GM12878 (cell line): ENCODE measurements around the gene ASAP2. TPM values are rescaled to one million over a fixed set of nuclear protein-coding genes. Genes with fewer than 3 reads are reported as not detected.

Experiments
- ATAC-seq: fragments of 200-7000 bp; cut with Tn5 transposase; 3 replicates; pipeline ENCODE4 v1.9.1; 2020; ENCODE audit warnings: mild to moderate bottlenecking, moderate library complexity
- BruUV-seq: library from RNA; stranded (reverse); fragments of 400-500 nt; replicated peaks from 2 replicates; lab custom pipeline; 2021; lab: Mats Ljungman, UMichigan
- CTCF ChIA-PET: fragments of 300-600 bp; sonication (Branson Sonifier 250); formaldehyde crosslinking; extraction: SDS; loops from one replicate; lab custom pipeline; 2021; ENCODE audit warnings: inconsistent platforms; lab: Yijun Ruan, JAX
- POLR2A ChIA-PET: fragments of 350-600 bp; formaldehyde crosslinking; extraction: SDS; loops from one replicate; lab custom pipeline; 2021; ENCODE audit warnings: inconsistent platforms; lab: Charles Lee
- RAD21 ChIA-PET: fragments of 300-600 bp; sonication (Branson Sonifier 250); formaldehyde crosslinking; loops from one replicate; lab custom pipeline; 2023; ENCODE audit warnings: antibody characterized with exemption; ENCODE audit not compliant: unreplicated experiment; lab: Charles Lee
- SMC1A ChIA-PET: fragments of 300-600 bp; sonication (Branson Sonifier 250); formaldehyde crosslinking; loops from one replicate; lab custom pipeline; 2023; ENCODE audit not compliant: unreplicated experiment, uncharacterized antibody; lab: Charles Lee
- DNase-seq: peaks from one replicate; pipeline ENCODE4 v3.0.0-alpha.2; 2011; ENCODE audit warnings: low read depth, low spot score
- FAIRE-seq: peaks from 3 replicates; lab custom pipeline; 2011; peaks lifted over from hg19 to GRCh38; lab: Jason Lieb, UNC
- H2AFZ ChIP-seq: 2 replicates; pipeline ENCODE4 v1.6.0; 2011; ENCODE audit warnings: low read depth, low read length, control low read depth; ENCODE audit not compliant: control insufficient read depth
- H3K27ac ChIP-seq: 2 replicates; pipeline ENCODE4 v1.5.1; 2011; ENCODE audit warnings: control low read depth; ENCODE audit not compliant: control insufficient read depth, insufficient read depth
- H3K27me3 ChIP-seq, 2 experiments: replicated peaks in 1 of 2; 2 replicates each; pipeline versions ENCODE4 v1.6.0 to v1.6.1; 2011; ENCODE audit warnings: low read length in 1 of 2; ENCODE audit not compliant: control insufficient read depth in 2 of 2, insufficient read depth in 2 of 2
- H3K36me3 ChIP-seq, 2 experiments: 2 replicates each; pipeline ENCODE4 v1.5.1; 2011; ENCODE audit warnings: low read length in 1 of 2; ENCODE audit not compliant: control insufficient read depth in 2 of 2, insufficient read depth in 2 of 2
- H3K4me1 ChIP-seq: 2 replicates; pipeline ENCODE4 v1.6.1; 2011; ENCODE audit warnings: mild to moderate bottlenecking, low read length, moderate library complexity, mixed read lengths; ENCODE audit not compliant: control insufficient read depth, insufficient read depth
- H3K4me2 ChIP-seq: 2 replicates; pipeline ENCODE4 v1.6.0; 2011; ENCODE audit warnings: control low read depth; ENCODE audit not compliant: control insufficient read depth, insufficient read depth
- H3K4me3 ChIP-seq: fragments of 200-600 bp; sonication (generic); 2 replicates; pipeline ENCODE4 v1.5.1; 2016
- H3K79me2 ChIP-seq: 2 replicates; pipeline ENCODE4 v1.6.0; 2011; ENCODE audit warnings: low read length; ENCODE audit not compliant: control insufficient read depth, insufficient read depth
- H3K9ac ChIP-seq: 2 replicates; pipeline ENCODE4 v1.8.0; 2011; ENCODE audit warnings: low read length, control low read depth, mixed read lengths; ENCODE audit not compliant: control insufficient read depth, insufficient read depth
- H3K9me3 ChIP-seq: replicated peaks from 3 replicates; pipeline ENCODE4 v1.5.1; 2011; ENCODE audit warnings: mild to moderate bottlenecking, low read length; ENCODE audit not compliant: control insufficient read depth, insufficient read depth
- H4K20me1 ChIP-seq: 2 replicates; pipeline ENCODE4 v1.6.0; 2011; ENCODE audit not compliant: control insufficient read depth, insufficient read depth
- CHD2 ChIP-seq: IDR thresholded peaks from 2 replicates; pipeline ENCODE4 v1.6.1; 2011; ENCODE audit warnings: low read depth, low read length, improper control_type of control experiment, borderline replicate concordance
- IRF4 ChIP-seq: IDR thresholded peaks from 2 replicates; pipeline ENCODE4 v1.6.1; 2011; ENCODE audit warnings: low read depth, low read length
- KLF5 ChIP-seq: fragments of 450-650 bp; IDR thresholded peaks from 2 replicates; pipeline ENCODE4 v1.6.1; 2014; ENCODE audit warnings: mild to moderate bottlenecking; ENCODE audit not compliant: partially characterized antibody
- NR2C1 ChIP-seq: fragments of 450-650 bp; IDR thresholded peaks from 2 replicates; pipeline ENCODE4 v1.6.1; 2017; ENCODE audit warnings: antibody characterized with exemption, mild to moderate bottlenecking, moderate library complexity
- NR2F1 ChIP-seq: fragments of 450-650 bp; conservative IDR thresholded peaks from 2 replicates; pipeline ENCODE4 v1.6.1; 2017; ENCODE audit warnings: mild to moderate bottlenecking
- POU2F2 ChIP-seq: IDR thresholded peaks from 3 replicates; pipeline ENCODE4 v1.6.1; 2011; ENCODE audit warnings: low read depth, mild to moderate bottlenecking, low read length, borderline replicate concordance
- RFX5 ChIP-seq: IDR thresholded peaks from 2 replicates; pipeline ENCODE4 v1.6.1; 2011; ENCODE audit warnings: low read depth, low read length, improper control_type of control experiment
- RUNX3 ChIP-seq: IDR thresholded peaks from 2 replicates; pipeline ENCODE4 v1.6.1; 2012; ENCODE audit warnings: low read length, inconsistent platforms
- SP1 ChIP-seq: IDR thresholded peaks from one replicate; pipeline ENCODE4 v1.6.1; 2011; ENCODE audit warnings: low read depth, low read length
- ZBTB4 ChIP-seq: fragments of 450-650 bp; formaldehyde crosslinking; IDR thresholded peaks from 2 replicates; pipeline ENCODE4 v1.4.0; 2022; ENCODE audit warnings: mild to moderate bottlenecking, moderate library complexity
- ZNF24 ChIP-seq: fragments of 450-650 bp; IDR thresholded peaks from 2 replicates; pipeline ENCODE4 v1.6.1; 2017; ENCODE audit warnings: antibody characterized with exemption, mild to moderate bottlenecking
- WGBS: methylation state at CpG from one replicate; pipeline ENCODE4 v1.1.6; 2016; ENCODE audit warnings: low lambda C conversion rate; ENCODE audit not compliant: insufficient replicate concordance, insufficient coverage; ENCODE audit errors: missing lambda C conversion rate; 5-methylcytosine and 5-hydroxymethylcytosine counted together
- in situ Hi-C: fragments of 300-500 bp; cut with MboI; formaldehyde crosslinking; loops from 9 replicates; pipeline ENCODE4 v1.14.3; 2018; ENCODE audit warnings: mixed read lengths
- intact Hi-C: fragments of 100-400 bp; cut with micrococcal nuclease; formaldehyde crosslinking; loops from one replicate; pipeline ENCODE4 v1.14.2; 2022; ENCODE audit not compliant: unreplicated experiment
- polyA plus RNA-seq, 11 experiments: library from polyadenylated mRNA; depleted of rRNA in 4 of 11; unstranded in 6 of 11; stranded (reverse) in 5 of 11; fragments of >200 nt; fragmentation: Nextera tagmentation in 4 of 11; fragmentation: Illumina TruSeq in 1 of 11; extraction: Ambion mirVana in 4 of 11; extraction: Trizol in 1 of 11; gene quantifications; 1 replicate in 1 of 11; 2 replicates in 10 of 11; pipeline versions ENCODE4 v1.2.1 to v1.2.3, GENCODE V29; 2011 to 2016; ENCODE audit warnings: inconsistent platforms in 2 of 11, missing spikeins in 2 of 11, low read depth in 1 of 11
- total RNA-seq, 4 experiments: library from RNA; depleted of rRNA in 3 of 4; stranded (reverse); fragments of >200 nt in 3 of 4; fragmentation: Illumina TruSeq in 1 of 4; extraction: Trizol in 1 of 4; gene quantifications; 2 replicates each; pipeline versions ENCODE4 v1.2.1 to v1.2.3, GENCODE V29; 2013 to 2021

The ASAP2 gene
- total and polyA plus RNA-seq, 10 of the 15 experiments (the other 5 are each of a cell fraction or from before 2014, with no cell fraction given), result 0.05 to 0.27 (median 0.07) TPM; not detected in 4

GRCh38 chr2:9377461-9378097 is 171.0 kb downstream of the ASAP2 start:
- SMC1A ChIA-PET, result no interaction called here
- FAIRE-seq, result no peak
- H3K9ac ChIP-seq, result no peak overlapping the region

GRCh38 chr2:9378433-9379390 is 172.1 kb downstream of the ASAP2 start:
- H3K9me3 ChIP-seq, result no peaks in the 10 kb centered on the region
- H3K36me3 ChIP-seq, result no peaks in the 10 kb centered on the region
- no peak overlapping the region for H3K9ac ChIP-seq
- BruUV-seq, result no TSS peak
- H3K27ac ChIP-seq, result no peak overlapping the region
- H3K79me2 ChIP-seq, result no peaks in the 10 kb centered on the region
- in situ Hi-C loops, result no loop called here
- no peaks in the 10 kb centered on the region for H4K20me1 ChIP-seq
- no peak overlapping the region for H3K4me2 ChIP-seq
- no peak overlapping the region for H2AFZ ChIP-seq
- FAIRE-seq, result no peak
- no peak overlapping the region for H3K4me3 ChIP-seq
- no peak for TF ChIP-seq POU2F2
- TF ChIP-seq RFX5, result no peak
- no peak for TF ChIP-seq NR2C1
- no peak for TF ChIP-seq IRF4
- TF ChIP-seq ZBTB4 (CRISPR knock-in tag), result no peak
- no peak for TF ChIP-seq NR2F1
- no peak for TF ChIP-seq RUNX3
- no peak for TF ChIP-seq KLF5
- no peak for TF ChIP-seq CHD2
- CTCF ChIA-PET, result no interaction called here
- DNase-seq, result no peak
- WGBS, result 57% methylated on average over 30 of the region's 30 CpGs
- intact Hi-C loops, result no loop called here
- SMC1A ChIA-PET, result interaction anchor here (0.6 kb wide), 1 partner anchor 12 kb away, joined by 3 read pairs; no protein-coding TSS in a partner anchor
- POLR2A ChIA-PET, result no interaction called here
- ATAC-seq, result no peak
- peaks cover 0 to 2% of the 10 kb centered on the region in 2 experiments; a peak in 2 of 4 replicates for H3K27me3 ChIP-seq
- H3K4me1 ChIP-seq, result no peaks in the 10 kb centered on the region
- RAD21 ChIA-PET, result no interaction called here

More at GRCh38 chr2:9377461-9378097, 171.0 kb downstream of the ASAP2 start:
- Histone ChIP-seq H3K4me2 (no peak overlapping the region), H3K27me3 (peaks cover 0 to 2% of the 10 kb centered on the region in 2 experiments; a peak in 2 of 4 replicates), H4K20me1 (no peaks in the 10 kb centered on the region), H2AFZ (no peak overlapping the region), H3K27ac (no peak overlapping the region), H3K4me1 (no peaks in the 10 kb centered on the region), H3K79me2 (no peaks in the 10 kb centered on the region), H3K9me3 (no peaks in the 10 kb centered on the region), H3K4me3 (no peak overlapping the region), H3K36me3 (no peaks in the 10 kb centered on the region)
- no TSS peak for BruUV-seq
- in situ Hi-C loops (no loop called here), intact Hi-C loops (no loop called here)
- ChIA-PET RAD21 (no interaction called here), CTCF (no interaction called here), POLR2A (no interaction called here)
- WGBS, result 31% methylated on average over 9 of the region's 9 CpGs
- TF ChIP-seq SP1 (no peak), ZNF24 (no peak)
- ATAC-seq (no peak), DNase-seq (no peak)
